Activated naive CD4-positive, alpha-beta T cell treated with anti-CD3 and anti-CD28 coated beads, Interleukin-2, amount 10 ng/mL, durations not matched to agents 7 days and 5 days (primary cell): ENCODE data around the gene RASGRF2.

Experiments
- CTCF ChIA-PET: fragments of 350-600 bp; sonication (Branson Sonifier 250); formaldehyde crosslinking; loops from one replicate; lab custom pipeline; 2021; ENCODE audit warnings: antibody characterized with exemption; lab: Charles Lee
- DNase-seq: peaks from one replicate; pipeline ENCODE4 v3.0.0-alpha.2; 2020
- H3K27ac Mint-ChIP-seq: one replicate; pipeline ENCODE4 v1.8.0; 2021; ENCODE audit warnings: mild to moderate bottlenecking, moderate library complexity, mixed read lengths
- H3K27me3 Mint-ChIP-seq: one replicate; pipeline ENCODE4 v1.8.0; 2021; ENCODE audit warnings: mild to moderate bottlenecking, mixed read lengths
- H3K36me3 Mint-ChIP-seq: one replicate; pipeline ENCODE4 v1.8.0; 2021; ENCODE audit warnings: mixed read lengths
- H3K4me1 Mint-ChIP-seq: one replicate; pipeline ENCODE4 v1.8.0; 2021; ENCODE audit warnings: mixed read lengths
- H3K4me3 Mint-ChIP-seq: one replicate; pipeline ENCODE4 v1.8.0; 2021; ENCODE audit warnings: mild to moderate bottlenecking, moderate library complexity, mixed read lengths
- H3K9me3 Mint-ChIP-seq: one replicate; pipeline ENCODE4 v1.8.0; 2021; ENCODE audit warnings: mixed read lengths

The RASGRF2 gene

GRCh38 chr5:81207009-81207408 lies 246.8 kb downstream of the RASGRF2 start:
- Mint-ChIP-seq H3K36me3 (no peaks in the 10 kb centered on the region), H3K4me1 (no peaks in the 10 kb centered on the region), H3K27me3 (no peaks in the 10 kb centered on the region), H3K27ac (no peak overlapping the region), H3K4me3 (no peak overlapping the region), H3K9me3 (no peaks in the 10 kb centered on the region)
- DNase-seq: no peak
- CTCF ChIA-PET: interaction anchor here (0.6 to 2.0 kb wide), 5 partner anchors 12 to 520 kb away, joined by 3 to 6 read pairs (median 4); no protein-coding TSS in a partner anchor

DNA sequence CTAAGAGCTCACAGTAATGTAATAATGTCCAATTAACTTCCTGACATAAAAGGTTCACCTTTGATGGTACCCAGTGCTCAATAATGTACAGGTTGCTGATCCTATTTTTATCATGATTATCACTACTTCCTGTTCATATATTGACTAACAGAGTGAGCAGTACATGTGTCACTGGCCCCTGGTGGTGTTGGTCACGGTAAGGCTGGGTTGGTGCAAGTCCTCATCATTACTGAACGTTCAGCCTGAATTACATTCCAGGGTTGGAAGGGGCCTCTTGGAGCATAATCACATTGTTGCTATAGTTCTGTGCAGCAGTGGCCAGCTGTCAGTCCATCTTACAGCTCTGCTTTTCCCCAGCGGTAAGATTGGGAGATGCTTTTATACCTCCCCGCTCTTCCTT lies 248.7 kb downstream of the RASGRF2 start:
- CTCF ChIA-PET: interaction anchor here (1.4 to 2.0 kb wide), 2 partner anchors 14 to 20 kb away, joined by 4 to 5 read pairs; no protein-coding TSS in a partner anchor
- DNase-seq: no peak
- Mint-ChIP-seq H3K9me3 (no peaks in the 10 kb centered on the region), H3K27ac (no peak overlapping the region), H3K36me3 (no peaks in the 10 kb centered on the region), H3K4me1 (no peaks in the 10 kb centered on the region), H3K27me3 (no peaks in the 10 kb centered on the region), H3K4me3 (no peak overlapping the region)

GRCh38 chr5:81209386-81209785 lies 249.2 kb downstream of the RASGRF2 start:
- no peak overlapping the region for H3K27ac Mint-ChIP-seq
- no peaks in the 10 kb centered on the region for H3K36me3 Mint-ChIP-seq
- no peak for DNase-seq
- no peak overlapping the region for H3K4me3 Mint-ChIP-seq
- H3K9me3 Mint-ChIP-seq: no peaks in the 10 kb centered on the region
- H3K4me1 Mint-ChIP-seq: no peaks in the 10 kb centered on the region
- CTCF ChIA-PET: no interaction called here
- H3K27me3 Mint-ChIP-seq: no peaks in the 10 kb centered on the region

DNA sequence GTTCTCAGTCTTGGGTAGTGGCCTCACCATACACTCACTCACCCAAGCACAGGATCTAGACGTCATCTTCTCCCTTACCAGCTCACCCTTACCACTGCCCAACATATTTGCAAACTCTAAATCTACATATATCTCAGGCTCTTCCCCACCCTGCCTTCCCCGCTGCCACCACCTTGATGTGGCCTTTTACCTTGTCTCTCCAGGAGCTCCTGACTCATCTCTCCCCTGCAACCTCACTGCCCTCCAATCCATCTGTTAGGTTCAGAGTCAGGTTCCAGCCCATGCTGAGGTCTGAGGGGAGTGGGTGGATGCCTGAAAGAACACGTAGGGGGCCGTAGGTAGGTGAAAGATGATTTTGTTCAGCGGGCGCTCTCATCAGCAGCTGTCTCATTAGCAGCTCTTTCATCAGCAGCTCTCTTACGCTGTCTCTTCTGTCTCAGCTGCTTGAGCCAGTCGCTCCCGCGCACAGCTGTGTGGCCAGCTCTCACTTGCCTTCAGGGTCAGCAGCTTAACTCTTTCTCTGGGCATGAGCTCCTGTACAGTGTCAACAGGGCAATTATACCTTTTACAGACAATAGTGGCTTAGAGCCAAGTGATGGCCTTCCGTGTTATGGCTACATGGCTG lies 249.8 kb downstream of the RASGRF2 start:
- CTCF ChIA-PET: no interaction called here
- Mint-ChIP-seq H3K27ac (no peak overlapping the region), H3K4me1 (no peaks in the 10 kb centered on the region)

DNA sequence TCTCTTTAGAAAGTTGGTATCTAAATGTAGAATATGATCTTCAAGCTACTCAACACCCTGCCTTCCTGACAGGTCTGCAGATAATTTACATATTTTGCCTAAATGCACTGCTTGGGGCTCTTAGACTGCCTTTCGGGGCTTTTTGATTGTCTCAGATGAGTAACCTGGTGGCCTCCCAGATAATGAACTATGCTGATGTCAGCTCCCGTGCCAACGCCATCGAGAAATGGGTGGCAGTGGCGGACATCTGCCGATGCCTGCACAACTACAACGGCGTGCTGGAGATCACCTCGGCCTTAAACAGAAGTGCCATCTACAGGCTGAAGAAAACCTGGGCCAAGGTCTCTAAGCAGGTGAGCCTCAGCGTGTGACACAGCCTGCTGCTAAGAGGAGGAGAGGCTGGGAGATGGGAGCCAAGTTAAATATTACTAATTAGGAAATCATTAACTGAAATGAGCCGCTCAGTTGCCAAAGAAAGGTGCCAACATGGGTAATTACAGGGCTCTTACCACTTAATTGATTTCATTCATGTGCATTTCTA lies 252.1 kb downstream of the RASGRF2 start:
- CTCF ChIA-PET: no interaction called here
- DNase-seq: no peak
- no peak overlapping the region for H3K4me3 Mint-ChIP-seq

More for the DNA sequence above, 249.8 kb downstream of the RASGRF2 start:
- no peak for DNase-seq
- H3K27me3 Mint-ChIP-seq: no peaks in the 10 kb centered on the region
- no peaks in the 10 kb centered on the region for H3K36me3 Mint-ChIP-seq
- no peaks in the 10 kb centered on the region for H3K9me3 Mint-ChIP-seq
- no peak overlapping the region for H3K4me3 Mint-ChIP-seq

DNA sequence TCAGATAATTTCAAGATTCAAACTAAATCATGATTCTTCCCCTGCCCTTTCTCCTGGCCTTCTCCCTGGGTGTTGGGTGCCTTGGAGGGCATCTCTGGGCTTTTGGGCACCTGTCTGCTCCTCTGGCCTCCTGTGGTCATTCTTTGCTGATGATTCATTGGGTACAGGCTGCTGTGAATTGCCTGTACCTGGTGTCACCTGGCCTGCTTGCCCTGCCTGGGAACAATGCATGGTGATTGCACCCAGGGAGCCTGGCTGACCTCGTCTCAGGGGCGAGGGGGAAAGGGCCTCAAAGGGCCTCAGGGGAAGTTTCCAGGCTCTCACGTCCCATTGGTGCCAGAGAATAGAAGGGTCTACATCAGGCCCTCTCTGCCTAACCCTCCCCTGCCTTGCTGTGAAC lies 252.9 kb downstream of the RASGRF2 start:
- H3K4me3 Mint-ChIP-seq: no peak overlapping the region
- no peak overlapping the region for H3K27ac Mint-ChIP-seq
- CTCF ChIA-PET: no interaction called here
- no peaks in the 10 kb centered on the region for H3K27me3 Mint-ChIP-seq
- no peak for DNase-seq
- no peaks in the 10 kb centered on the region for H3K36me3 Mint-ChIP-seq
- no peaks in the 10 kb centered on the region for H3K9me3 Mint-ChIP-seq
- no peaks in the 10 kb centered on the region for H3K4me1 Mint-ChIP-seq

More for the DNA sequence above, 252.1 kb downstream of the RASGRF2 start:
- no peaks in the 10 kb centered on the region for H3K4me1 Mint-ChIP-seq
- H3K27ac Mint-ChIP-seq: no peak overlapping the region
- no peaks in the 10 kb centered on the region for H3K36me3 Mint-ChIP-seq
- H3K27me3 Mint-ChIP-seq: no peaks in the 10 kb centered on the region
- H3K9me3 Mint-ChIP-seq: no peaks in the 10 kb centered on the region

DNA sequence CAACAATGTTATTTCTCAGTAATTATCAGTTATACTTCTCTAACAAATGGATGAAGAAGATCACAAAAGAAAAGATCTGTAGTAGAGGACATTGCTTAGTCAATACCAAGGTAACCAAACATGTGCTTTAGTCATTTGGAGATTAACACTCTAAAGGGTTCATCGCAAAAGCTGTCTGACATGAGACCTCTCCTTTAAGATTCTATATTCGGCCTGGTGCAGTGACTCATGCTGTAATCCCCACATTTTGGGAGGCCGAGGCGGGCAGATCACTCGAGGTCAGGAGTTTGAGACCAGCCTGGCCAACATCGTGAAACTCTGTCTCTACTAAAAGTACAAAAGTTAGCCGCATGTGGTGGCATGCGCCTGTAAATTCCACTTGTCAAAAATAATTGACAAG lies 254.7 kb downstream of the RASGRF2 start:
- Mint-ChIP-seq H3K4me3 (no peak overlapping the region), H3K36me3 (no peaks in the 10 kb centered on the region), H3K9me3 (no peaks in the 10 kb centered on the region), H3K27ac (no peak overlapping the region), H3K27me3 (no peaks in the 10 kb centered on the region), H3K4me1 (no peaks in the 10 kb centered on the region)
- no peak for DNase-seq
- CTCF ChIA-PET: no interaction called here

GRCh38 chr5:81216152-81216551 lies 256.0 kb downstream of the RASGRF2 start:
- no peaks in the 10 kb centered on the region for H3K9me3 Mint-ChIP-seq
- no peak overlapping the region for H3K27ac Mint-ChIP-seq
- H3K4me3 Mint-ChIP-seq: no peak overlapping the region
- CTCF ChIA-PET: no interaction called here
- H3K27me3 Mint-ChIP-seq: no peaks in the 10 kb centered on the region
- no peaks in the 10 kb centered on the region for H3K4me1 Mint-ChIP-seq
- DNase-seq: no peak
- no peaks in the 10 kb centered on the region for H3K36me3 Mint-ChIP-seq

- Mint-ChIP-seq H3K27me3 (no peaks in the 10 kb centered on the region), H3K27ac (no peak overlapping the region), H3K4me3 (no peak overlapping the region), H3K36me3 (no peaks in the 10 kb centered on the region), H3K4me1 (no peaks in the 10 kb centered on the region), H3K9me3 (no peaks in the 10 kb centered on the region)
- CTCF ChIA-PET: no interaction called here
- no peak for DNase-seq
These were observed 259.2 kb downstream of the RASGRF2 start for GRCh38 chr5:81219389-81219788.

- Mint-ChIP-seq H3K36me3 (no peaks in the 10 kb centered on the region), H3K27me3 (no peaks in the 10 kb centered on the region), H3K27ac (no peak overlapping the region), H3K4me3 (no peak overlapping the region), H3K9me3 (no peaks in the 10 kb centered on the region), H3K4me1 (no peaks in the 10 kb centered on the region)
- CTCF ChIA-PET: no interaction called here
- no peak for DNase-seq
These were observed 262.1 kb downstream of the RASGRF2 start for GRCh38 chr5:81222285-81222684.

GRCh38 chr5:81225463-81225862 lies 265.3 kb downstream of the RASGRF2 start:
- no peak for DNase-seq
- H3K36me3 Mint-ChIP-seq: no peaks in the 10 kb centered on the region
- CTCF ChIA-PET: interaction anchor here (0.8 kb wide), 1 partner anchor 22 kb away, joined by 4 read pairs; no protein-coding TSS in a partner anchor
- no peaks in the 10 kb centered on the region for H3K4me1 Mint-ChIP-seq
- no peaks in the 10 kb centered on the region for H3K9me3 Mint-ChIP-seq
- H3K27me3 Mint-ChIP-seq: peaks cover 4% of the 10 kb centered on the region
- H3K27ac Mint-ChIP-seq: no peak overlapping the region
- no peak overlapping the region for H3K4me3 Mint-ChIP-seq

GRCh38 chr5:81226286-81226685 lies 266.1 kb downstream of the RASGRF2 start:
- Mint-ChIP-seq H3K27me3 (peaks cover 4% of the 10 kb centered on the region), H3K36me3 (no peaks in the 10 kb centered on the region), H3K27ac (no peak overlapping the region), H3K9me3 (no peaks in the 10 kb centered on the region), H3K4me3 (no peak overlapping the region), H3K4me1 (no peaks in the 10 kb centered on the region)
- CTCF ChIA-PET: interaction anchor here (0.5 kb wide), 2 partner anchors 373 to 462 kb away, joined by 4 to 5 read pairs; no protein-coding TSS in a partner anchor
- no peak for DNase-seq

- DNase-seq: no peak
- H3K27ac Mint-ChIP-seq: no peak overlapping the region
- H3K27me3 Mint-ChIP-seq: peaks cover 4% of the 10 kb centered on the region
- no peak overlapping the region for H3K4me3 Mint-ChIP-seq
- H3K36me3 Mint-ChIP-seq: no peaks in the 10 kb centered on the region
- CTCF ChIA-PET: interaction anchor here (0.5 kb wide), 1 partner anchor 373 kb away, joined by 4 read pairs; no protein-coding TSS in a partner anchor
- no peaks in the 10 kb centered on the region for H3K4me1 Mint-ChIP-seq
- H3K9me3 Mint-ChIP-seq: no peaks in the 10 kb centered on the region
These were observed 266.8 kb downstream of the RASGRF2 start for GRCh38 chr5:81226949-81227348.

GRCh38 chr5:81228084-81228483 lies 267.9 kb downstream of the RASGRF2 start:
- Mint-ChIP-seq H3K9me3 (no peaks in the 10 kb centered on the region), H3K36me3 (no peaks in the 10 kb centered on the region), H3K27ac (no peak overlapping the region), H3K4me3 (no peak overlapping the region), H3K4me1 (no peaks in the 10 kb centered on the region), H3K27me3 (peaks cover 11% of the 10 kb centered on the region)
- CTCF ChIA-PET: interaction anchor here (1.1 kb wide), 1 partner anchor 20 kb away, joined by 4 read pairs; no protein-coding TSS in a partner anchor
- no peak for DNase-seq

DNA sequence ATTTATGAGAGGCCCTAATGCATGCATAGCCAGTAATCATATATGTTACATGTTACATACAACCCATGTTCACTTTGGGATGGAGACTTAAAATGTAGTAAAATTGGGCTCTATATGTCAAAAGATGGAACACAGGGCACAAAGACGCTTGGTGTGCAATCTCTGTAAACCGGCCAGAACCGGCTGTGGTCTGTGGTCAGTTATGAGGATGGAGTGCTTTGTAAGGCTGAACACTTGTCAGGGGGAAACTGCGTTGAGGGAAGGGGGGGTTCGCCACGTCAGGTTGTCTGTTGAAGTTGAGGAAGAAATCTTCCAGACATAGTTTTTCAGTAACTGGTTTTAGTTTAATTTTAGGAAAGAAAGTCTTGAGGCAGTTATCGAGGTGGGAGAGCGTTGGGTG lies 270.3 kb downstream of the RASGRF2 start:
- H3K27me3 Mint-ChIP-seq: peaks cover 11% of the 10 kb centered on the region
- no peak for DNase-seq
- H3K4me1 Mint-ChIP-seq: peaks cover 22% of the 10 kb centered on the region
- H3K4me3 Mint-ChIP-seq: no peak overlapping the region
- H3K9me3 Mint-ChIP-seq: no peaks in the 10 kb centered on the region
- peaks cover 1% of the 10 kb centered on the region for H3K36me3 Mint-ChIP-seq
- H3K27ac Mint-ChIP-seq: no peak overlapping the region
- CTCF ChIA-PET: no interaction called here
